K562 treated with DMSO at 1 percent for 24 hours (cell line): Measurements from ENCODE around the gene CCDC85B. TPM values are rescaled to one million over a fixed set of nuclear protein-coding genes. Genes with fewer than 3 reads are reported as not detected.

Source experiments
- total RNA-seq: library from RNA; unstranded; fragments of 300-600 nt; gene quantifications from 2 replicates; pipeline ENCODE4 v1.2.3, GENCODE V29; 2022; ENCODE audit warnings: low read depth; ENCODE audit not compliant: insufficient read depth

Gene CCDC85B
- total RNA-seq, result 76.5 and 77.6 TPM in 2 replicates

GRCh38 chr11:65890324-65891218 lies at the start of gene CCDC85B:
Gene CCDC85B, plus strand, starts transcription at chr11:65890673. Its CDS starts 111 bp downstream, at chr11:65890784.

GRCh38 chr11:65857853-65858680 lies 32.4 kb upstream of the CCDC85B start, which contains the start of gene CFL1:
Gene CFL1, minus strand, starts transcription at chr11:65858180. Its CDS starts 81 bp downstream, at chr11:65858099.

DNA sequence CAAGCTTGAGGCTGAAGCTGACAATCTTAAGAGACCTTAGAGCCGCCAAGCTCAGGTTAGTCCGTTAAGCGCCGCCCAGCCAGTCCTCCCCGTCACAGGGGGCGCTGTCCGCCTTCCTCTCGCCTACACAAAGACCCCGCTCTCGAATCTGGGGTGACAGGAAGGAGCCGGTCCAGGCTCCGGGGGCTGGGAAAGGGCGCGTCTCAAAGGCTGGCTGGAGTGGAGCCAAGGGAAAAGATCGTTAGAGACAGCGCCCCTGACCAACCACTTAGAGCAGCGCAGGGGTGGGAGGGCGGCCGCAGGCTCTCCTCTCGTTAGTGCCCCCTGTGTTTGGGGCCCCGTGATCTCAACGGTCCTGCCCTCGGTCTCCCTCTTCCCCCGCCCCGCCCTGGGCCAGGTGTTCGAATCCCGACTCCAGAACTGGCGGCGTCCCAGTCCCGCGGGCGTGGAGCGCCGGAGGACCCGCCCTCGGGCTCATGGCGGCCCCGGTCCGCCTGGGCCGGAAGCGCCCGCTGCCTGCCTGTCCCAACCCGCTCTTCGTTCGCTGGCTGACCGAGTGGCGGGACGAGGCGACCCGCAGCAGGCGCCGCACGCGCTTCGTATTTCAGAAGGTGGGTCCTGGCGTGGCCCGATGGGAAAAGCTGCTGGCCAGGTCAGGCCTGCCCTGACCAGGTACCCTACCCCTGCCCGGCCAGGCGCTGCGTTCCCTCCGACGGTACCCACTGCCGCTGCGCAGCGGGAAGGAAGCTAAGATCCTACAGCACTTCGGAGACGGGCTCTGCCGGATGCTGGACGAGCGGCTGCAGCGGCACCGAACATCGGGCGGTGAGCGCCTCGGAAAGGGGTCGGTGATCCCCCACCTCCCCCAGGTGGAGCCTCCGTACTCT lies 30.0 kb upstream of the CCDC85B start, which contains the start of gene MUS81:
Gene MUS81 (plus strand): TSS at position 156 of the 887 bp plus-strand sequence. CDS start 321 bp downstream, at position 477.

GRCh38 chr11:65872586-65873317 lies 17.7 kb upstream of the CCDC85B start, which contains the start of gene EFEMP2:
Gene EFEMP2, minus strand, starts transcription at chr11:65872800. Its CDS starts 446 bp downstream, at chr11:65872354.

GRCh38 chr11:65879617-65880016 lies 10.9 kb upstream of the CCDC85B start, which contains the start of gene CTSW:
Gene CTSW, plus strand, starts transcription at chr11:65879837. Its CDS starts 18 bp downstream, at chr11:65879855.

DNA sequence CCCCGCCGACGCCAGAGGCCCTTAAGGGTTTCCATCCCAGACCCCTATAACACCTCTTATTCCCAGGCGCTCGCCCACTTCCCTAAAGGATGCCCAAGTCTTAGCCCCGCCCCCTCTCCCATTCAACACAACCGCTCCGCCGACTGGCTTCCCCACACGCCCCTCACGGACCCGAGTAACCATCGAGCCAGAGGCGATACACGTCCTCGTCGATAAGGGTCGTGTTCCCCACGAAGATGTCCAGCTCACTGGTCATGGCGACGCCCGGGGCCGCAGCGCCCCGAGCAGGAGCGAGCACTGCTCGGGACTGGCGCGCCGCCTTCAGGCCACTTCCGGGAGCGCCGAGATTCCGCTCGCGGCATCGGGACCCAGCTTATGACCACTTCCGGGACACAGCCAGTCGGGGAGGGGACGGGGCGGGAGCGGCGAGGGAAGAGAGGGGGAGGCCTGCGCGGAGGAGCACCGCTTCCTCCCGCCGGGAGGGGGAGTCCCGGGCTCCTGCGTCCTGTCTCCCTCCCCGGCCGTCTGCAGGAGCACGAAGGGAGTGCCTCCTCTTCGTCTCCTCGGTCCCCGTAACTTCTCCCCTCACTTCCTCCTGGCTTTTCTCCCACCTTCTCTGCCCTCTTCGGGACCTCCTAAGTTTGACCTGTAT lies 2.2 kb upstream of the CCDC85B start, which contains the start of gene FIBP:
Gene FIBP (minus strand): TSS at position 309 of the 652 bp plus-strand sequence. CDS start 53 bp downstream, at position 256.

DNA sequence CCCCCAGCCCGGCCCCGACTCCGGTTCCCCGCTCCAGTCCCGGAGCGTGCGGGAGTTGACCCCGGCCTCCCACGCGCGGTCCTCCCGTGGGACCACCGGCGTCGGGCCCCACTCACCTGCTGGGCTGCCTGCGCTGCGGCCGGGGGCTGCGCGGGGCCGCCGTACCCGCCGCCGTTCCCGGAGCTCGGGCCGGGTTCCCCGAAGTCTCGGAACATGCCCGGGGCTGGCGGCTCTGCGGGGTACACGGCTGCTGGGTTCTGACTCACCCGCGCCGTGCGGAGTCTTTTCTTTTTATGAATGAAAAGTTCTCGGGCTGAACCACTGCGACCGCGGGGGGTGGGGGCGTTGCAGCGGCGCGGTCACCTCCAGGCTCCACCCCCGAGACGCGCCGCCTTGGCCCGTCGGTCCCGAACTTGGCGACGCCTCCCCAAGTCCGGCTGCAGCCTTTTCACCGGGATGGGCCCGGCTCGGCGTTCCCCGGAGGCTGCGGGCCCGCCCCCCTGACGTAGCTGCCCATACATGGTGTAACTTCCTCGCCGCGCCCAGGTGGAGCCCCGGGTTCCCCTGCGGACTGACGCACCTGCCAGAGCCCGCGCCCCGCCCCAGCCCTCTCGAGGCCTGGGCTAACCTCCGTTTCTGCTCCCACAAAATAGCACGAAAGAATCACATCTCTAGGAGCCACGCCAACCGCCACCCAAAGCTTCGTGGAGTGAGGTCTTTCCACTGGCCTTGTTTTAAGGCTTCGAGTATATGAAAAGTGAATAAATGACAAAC lies 9.8 kb downstream of the CCDC85B start, which contains the start of gene FOSL1:
Gene FOSL1 (minus strand): TSS at position 264 of the 774 bp plus-strand sequence. CDS start 49 bp downstream, at position 215.

DNA sequence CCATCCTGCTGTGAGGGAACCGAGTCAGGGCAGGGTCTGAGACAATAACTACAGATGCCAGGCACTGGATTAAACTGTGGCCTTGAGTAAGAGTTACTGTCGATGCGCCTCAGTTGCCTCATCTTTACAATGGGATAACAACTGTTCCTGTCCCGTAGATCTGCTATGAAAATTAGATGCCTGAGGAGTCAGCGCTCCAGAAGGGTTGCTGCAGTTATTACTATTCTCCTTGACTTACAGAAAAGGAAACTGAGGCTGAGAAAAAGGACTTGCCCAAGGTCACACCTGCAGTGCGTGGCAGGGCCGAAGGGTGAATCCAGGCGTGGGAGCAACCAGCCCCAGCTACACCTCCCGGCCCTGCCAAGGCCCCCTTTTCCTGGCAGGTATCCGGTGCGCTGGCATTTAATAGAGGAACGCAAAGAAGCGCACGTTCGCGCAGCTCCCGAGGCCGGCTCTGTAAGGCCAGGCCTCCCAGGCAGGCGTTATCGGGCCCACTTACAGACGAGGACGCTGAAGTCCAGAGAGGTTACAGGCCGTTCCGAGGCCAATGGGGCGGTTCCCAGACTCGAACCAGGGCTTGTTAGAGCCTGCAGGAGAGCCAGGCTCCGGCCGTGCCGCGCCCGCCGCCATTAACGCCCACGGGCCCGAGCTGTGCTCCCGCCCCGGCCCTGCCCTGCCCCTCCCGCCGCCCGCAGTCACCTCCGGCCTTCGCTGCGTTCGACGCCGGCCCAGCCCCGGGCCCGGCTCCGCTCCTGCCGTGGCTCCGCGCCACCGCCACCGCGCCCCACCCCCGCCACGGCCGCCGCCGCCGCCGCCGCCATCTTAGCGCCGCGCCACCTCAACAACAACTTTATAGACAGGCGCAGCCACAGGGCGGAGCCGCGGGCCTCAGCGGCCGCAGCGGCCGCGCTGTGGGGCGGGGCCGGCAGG lies 28.0 kb downstream of the CCDC85B start, which contains the start of gene C11orf68:
Gene C11orf68 (minus strand): TSS at position 852 of the 930 bp plus-strand sequence. CDS start 31 bp downstream, at position 821.

GRCh38 chr11:65919141-65919572 lies 28.7 kb downstream of the CCDC85B start, which contains the start of gene DRAP1:
Gene DRAP1, plus strand, starts transcription at chr11:65919426. Its CDS starts 76 bp downstream, at chr11:65919502.

Other genes with a start within 250 kb of the CCDC85B start
- gene RELA, start 227.8 kb upstream of the CCDC85B start, total RNA-seq, result 76.3 and 79.5 TPM in 2 replicates
- 50.5 and 58.6 TPM in 2 replicates for gene KAT5, start 178.4 kb upstream of the CCDC85B start, total RNA-seq
- gene RNASEH2C, start 169.9 kb upstream of the CCDC85B start, total RNA-seq, result 50.7 and 64.2 TPM in 2 replicates
- 43.7 and 44.6 TPM in 2 replicates for gene AP5B1, start 109.7 kb upstream of the CCDC85B start, total RNA-seq
- gene OVOL1, start 103.6 kb upstream of the CCDC85B start, total RNA-seq, result not detected in 2 replicates
- gene SNX32, start 56.7 kb upstream of the CCDC85B start, total RNA-seq, result not detected in 2 replicates
- gene CFL1, start 32.5 kb upstream of the CCDC85B start, total RNA-seq, result 749 and 768 TPM in 2 replicates
- 72.4 and 88.2 TPM in 2 replicates for gene MUS81, start 30.2 kb upstream of the CCDC85B start, total RNA-seq
- 0.50 and 1.1 TPM in 2 replicates for gene EFEMP2, start 17.9 kb upstream of the CCDC85B start, total RNA-seq
- not detected in 2 replicates for gene CTSW, start 10.8 kb upstream of the CCDC85B start, total RNA-seq
- gene FIBP, start 2.2 kb upstream of the CCDC85B start, total RNA-seq, result 68.1 and 94.2 TPM in 2 replicates
- gene FOSL1, start 9.7 kb downstream of the CCDC85B start, total RNA-seq, result 5.8 and 9.9 TPM in 2 replicates
- gene C11orf68, start 28.4 kb downstream of the CCDC85B start, total RNA-seq, result 62.0 and 63.2 TPM in 2 replicates
- gene DRAP1, start 28.8 kb downstream of the CCDC85B start, total RNA-seq, result 163 and 177 TPM in 2 replicates
- not detected in 2 replicates for gene TSGA10IP, start 54.8 kb downstream of the CCDC85B start, total RNA-seq
- 78.9 and 80.3 TPM in 2 replicates for gene SART1, start 71.1 kb downstream of the CCDC85B start, total RNA-seq
- 37.4 and 39.1 TPM in 2 replicates for gene EIF1AD, start 111.5 kb downstream of the CCDC85B start, total RNA-seq
- gene BANF1, start 111.8 kb downstream of the CCDC85B start, total RNA-seq, result 187 and 191 TPM in 2 replicates
- not detected in 2 replicates for gene CST6, start 121.3 kb downstream of the CCDC85B start, total RNA-seq
- gene CATSPER1, start 135.8 kb downstream of the CCDC85B start, total RNA-seq, result 0.23 and 0.30 TPM in 2 replicates
- gene GAL3ST3, start 158.5 kb downstream of the CCDC85B start, total RNA-seq, result not detected in 2 replicates
- gene SF3B2, start 161.7 kb downstream of the CCDC85B start, total RNA-seq, result 271 and 300 TPM in 2 replicates
- gene PACS1, start 179.6 kb downstream of the CCDC85B start, total RNA-seq, result 35.1 and 39.1 TPM in 2 replicates